Neuronal stem cell (in vitro differentiated cells): Measurements from ENCODE around the gene CSN1S1.

ENCODE experiments used
- DNase-seq: peaks from one replicate; pipeline ENCODE4 v3.0.0-alpha.2; 2013; ENCODE audit warnings: low spot score
- H2AFZ ChIP-seq: one replicate; pipeline ENCODE4 v1.6.1; 2013; ENCODE audit warnings: mild to moderate bottlenecking, low read length, inconsistent platforms
- H2AK5ac ChIP-seq: 2 replicates; pipeline ENCODE4 v1.6.1; 2013; ENCODE audit warnings: low read depth, mild to moderate bottlenecking, inconsistent platforms, low read length, moderate library complexity, mixed read lengths
- H2BK120ac ChIP-seq: 2 replicates; pipeline ENCODE4 v1.6.1; 2013; ENCODE audit warnings: low read depth, mild to moderate bottlenecking, inconsistent platforms, low read length, moderate library complexity, mixed read lengths
- H2BK12ac ChIP-seq: one replicate; pipeline ENCODE4 v1.6.1; 2013; ENCODE audit warnings: low read length, inconsistent platforms
- H2BK15ac ChIP-seq: 2 replicates; pipeline ENCODE4 v1.6.1; 2013; ENCODE audit warnings: mild to moderate bottlenecking, low read length, inconsistent platforms, mixed read lengths
- H2BK5ac ChIP-seq: one replicate; pipeline ENCODE4 v1.6.1; 2013; ENCODE audit warnings: inconsistent platforms, mild to moderate bottlenecking, low read length, moderate library complexity
- H3K14ac ChIP-seq: one replicate; pipeline ENCODE4 v1.6.1; 2013; ENCODE audit warnings: low read length, inconsistent platforms
- H3K18ac ChIP-seq: 2 replicates; pipeline ENCODE4 v1.6.1; 2013; ENCODE audit warnings: low read length, inconsistent platforms
- H3K23ac ChIP-seq: 2 replicates; pipeline ENCODE4 v1.6.1; 2013; ENCODE audit warnings: low read depth, mild to moderate bottlenecking, mixed read lengths, low read length, inconsistent platforms; ENCODE audit not compliant: poor library complexity
- H3K27ac ChIP-seq: replicated peaks from 3 replicates; pipeline ENCODE4 v1.5.1; 2013; ENCODE audit warnings: low read length, inconsistent platforms
- H3K27me3 ChIP-seq, 3 experiments: 2 replicates each; pipeline ENCODE4 v1.6.1; 2013; ENCODE audit warnings: low read length in 3 of 3, mild to moderate bottlenecking in 2 of 3, inconsistent platforms in 1 of 3, low read depth in 1 of 3, mixed read lengths in 1 of 3, moderate library complexity in 1 of 3; ENCODE audit not compliant: control insufficient read depth in 3 of 3, insufficient read depth in 3 of 3
- H3K36me3 ChIP-seq, 2 donors: replicated peaks in 1 of 2; 2 replicates each; pipeline ENCODE4 v1.6.1; 2013; ENCODE audit warnings: low read length in 2 of 2; ENCODE audit not compliant: control insufficient read depth in 2 of 2, insufficient read depth in 2 of 2
- H3K4ac ChIP-seq: 2 replicates; pipeline ENCODE4 v1.6.1; 2013; ENCODE audit warnings: inconsistent platforms, mild to moderate bottlenecking, low read length, moderate library complexity
- H3K4me1 ChIP-seq, 2 donors: 1 replicate in 1 of 2; 2 replicates in 1 of 2; pipeline ENCODE4 v1.6.1; 2013; ENCODE audit warnings: low read length in 2 of 2, low read depth in 1 of 2; ENCODE audit not compliant: control insufficient read depth in 2 of 2, insufficient read depth in 1 of 2
- H3K4me2 ChIP-seq: one replicate; pipeline ENCODE4 v1.6.1; 2013; ENCODE audit warnings: mild to moderate bottlenecking, low read length, inconsistent platforms; ENCODE audit not compliant: insufficient read depth, poor library complexity, severe bottlenecking
- H3K4me3 ChIP-seq, 2 donors: 2 replicates each; pipeline ENCODE4 v1.5.1; 2013; ENCODE audit warnings: low read length in 2 of 2, mild to moderate bottlenecking in 2 of 2, inconsistent platforms in 1 of 2, moderate library complexity in 1 of 2
- H3K79me1 ChIP-seq: one replicate; pipeline ENCODE4 v1.6.1; 2013; ENCODE audit warnings: low read depth, mild to moderate bottlenecking, inconsistent platforms, low read length, moderate library complexity
- H3K9ac ChIP-seq: one replicate; pipeline ENCODE4 v1.6.1; 2013; ENCODE audit warnings: mild to moderate bottlenecking, low read depth, low read length, inconsistent platforms; ENCODE audit not compliant: poor library complexity
- H3K9me3 ChIP-seq, 2 donors: replicated peaks in 1 of 2; 2 replicates each; pipeline versions ENCODE3 to v1.6.1; 2013; ENCODE audit warnings: low read length in 2 of 2, mild to moderate bottlenecking in 2 of 2, inconsistent platforms in 1 of 2, low read depth in 1 of 2, mixed read lengths in 1 of 2, moderate library complexity in 1 of 2; ENCODE audit not compliant: control insufficient read depth in 2 of 2, insufficient read depth in 1 of 2
- H4K8ac ChIP-seq: one replicate; pipeline ENCODE4 v1.6.1; 2013; ENCODE audit warnings: low read depth, mild to moderate bottlenecking, inconsistent platforms, low read length, moderate library complexity
- H4K91ac ChIP-seq: one replicate; pipeline ENCODE4 v1.6.1; 2013; ENCODE audit warnings: low read length, low read depth, mild to moderate bottlenecking, inconsistent platforms; ENCODE audit not compliant: poor library complexity
- WGBS, 2 donors: extraction: QIAGEN DNeasy Blood & Tissue Kit; methylation state at CpG; one replicate each; pipeline ENCODE4 v1.1.7; 2013; ENCODE audit warnings: missing lambda C conversion rate in 2 of 2, mixed read lengths in 1 of 2; ENCODE audit not compliant: insufficient read length in 2 of 2, insufficient replicate concordance in 1 of 2; ENCODE audit errors: extremely low coverage in 2 of 2; 5-methylcytosine and 5-hydroxymethylcytosine counted together

The CSN1S1 gene

DNA sequence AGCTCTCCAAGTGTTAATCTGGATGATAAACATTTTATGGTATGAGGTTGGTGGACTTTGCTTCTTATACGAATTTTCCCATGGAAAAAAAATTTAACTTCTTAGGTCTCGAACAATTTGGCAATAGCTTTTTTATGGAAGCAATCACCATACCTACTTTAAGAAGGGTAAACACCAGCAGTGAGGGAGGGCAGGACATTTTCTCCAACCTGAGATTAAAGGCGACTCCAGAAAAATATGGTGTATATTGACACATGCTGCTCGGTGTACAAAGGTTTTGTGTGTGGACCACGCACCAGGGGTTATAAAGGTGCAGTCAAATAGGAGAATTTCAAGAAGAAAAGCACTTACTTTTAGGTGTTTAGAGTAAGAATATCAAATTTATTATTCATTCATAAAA, 36.7 kb upstream of the CSN1S1 start:
- H2BK120ac ChIP-seq: no peak overlapping the region
- no CpG with 5 or more reads among the region's 5 CpGs for whole genome bisulfite sequencing, 2 donors
- H3K4me2 ChIP-seq: no peak overlapping the region
- H3K4ac ChIP-seq: no peak overlapping the region
- H3K9me3 ChIP-seq: no peaks in the 10 kb centered on the region
- H3K4me1 ChIP-seq: no peaks in the 10 kb centered on the region
- no peak overlapping the region for H3K9ac ChIP-seq
- H2AFZ ChIP-seq: no peak overlapping the region
- no peak overlapping the region for H4K8ac ChIP-seq
- no peaks in the 10 kb centered on the region for H3K79me1 ChIP-seq
- H3K14ac ChIP-seq: no peak overlapping the region
- no peak overlapping the region for H3K18ac ChIP-seq
- no peak overlapping the region for H2BK12ac ChIP-seq
- H3K36me3 ChIP-seq: no peaks in the 10 kb centered on the region
- H2BK15ac ChIP-seq: no peak overlapping the region
- H4K91ac ChIP-seq: no peak overlapping the region
- H3K23ac ChIP-seq: no peak overlapping the region
- H2BK5ac ChIP-seq: no peak overlapping the region
- H3K27me3 ChIP-seq: no peaks in the 10 kb centered on the region
- no peak overlapping the region for H3K27ac ChIP-seq
- H2AK5ac ChIP-seq: no peak overlapping the region
- no peak overlapping the region for H3K4me3 ChIP-seq
- no peak for DNase-seq

DNA sequence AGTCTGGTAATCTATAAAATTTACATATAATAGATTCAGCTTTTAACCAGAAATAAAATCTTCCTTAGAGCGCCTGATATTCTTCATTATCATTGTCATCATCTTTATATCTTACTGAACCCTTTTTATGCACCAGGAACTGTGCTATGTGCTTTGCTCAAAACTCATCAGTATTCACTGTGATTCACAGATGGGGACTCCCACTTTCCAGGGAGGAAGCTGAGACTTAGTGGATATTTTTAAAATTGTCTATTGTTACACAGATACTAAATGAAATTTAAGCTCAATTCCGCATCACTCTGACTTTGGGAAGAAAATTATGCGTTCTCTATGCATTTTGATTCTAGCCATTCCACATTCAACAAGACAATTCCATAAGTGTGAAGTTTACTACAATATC, 36.1 kb upstream of the CSN1S1 start:
- H3K4me1 ChIP-seq: no peaks in the 10 kb centered on the region
- no peak overlapping the region for H3K23ac ChIP-seq
- no peak overlapping the region for H3K9ac ChIP-seq
- no peak overlapping the region for H2BK5ac ChIP-seq
- WGBS, 2 donors: no CpG with 5 or more reads among the region's 3 CpGs
- H4K8ac ChIP-seq: no peak overlapping the region
- H3K9me3 ChIP-seq: no peaks in the 10 kb centered on the region
- no peaks in the 10 kb centered on the region for H3K36me3 ChIP-seq
- no peak overlapping the region for H3K14ac ChIP-seq
- no peak overlapping the region for H3K4ac ChIP-seq
- H3K27ac ChIP-seq: no peak overlapping the region
- H2BK120ac ChIP-seq: no peak overlapping the region
- no peak overlapping the region for H4K91ac ChIP-seq
- H3K79me1 ChIP-seq: no peaks in the 10 kb centered on the region
- no peak overlapping the region for H2BK15ac ChIP-seq
- H3K27me3 ChIP-seq: no peaks in the 10 kb centered on the region
- H3K4me2 ChIP-seq: no peak overlapping the region
- no peak overlapping the region for H2AFZ ChIP-seq
- no peak overlapping the region for H3K18ac ChIP-seq
- DNase-seq: no peak
- H3K4me3 ChIP-seq: no peak overlapping the region
- H2BK12ac ChIP-seq: no peak overlapping the region
- H2AK5ac ChIP-seq: no peak overlapping the region

DNA sequence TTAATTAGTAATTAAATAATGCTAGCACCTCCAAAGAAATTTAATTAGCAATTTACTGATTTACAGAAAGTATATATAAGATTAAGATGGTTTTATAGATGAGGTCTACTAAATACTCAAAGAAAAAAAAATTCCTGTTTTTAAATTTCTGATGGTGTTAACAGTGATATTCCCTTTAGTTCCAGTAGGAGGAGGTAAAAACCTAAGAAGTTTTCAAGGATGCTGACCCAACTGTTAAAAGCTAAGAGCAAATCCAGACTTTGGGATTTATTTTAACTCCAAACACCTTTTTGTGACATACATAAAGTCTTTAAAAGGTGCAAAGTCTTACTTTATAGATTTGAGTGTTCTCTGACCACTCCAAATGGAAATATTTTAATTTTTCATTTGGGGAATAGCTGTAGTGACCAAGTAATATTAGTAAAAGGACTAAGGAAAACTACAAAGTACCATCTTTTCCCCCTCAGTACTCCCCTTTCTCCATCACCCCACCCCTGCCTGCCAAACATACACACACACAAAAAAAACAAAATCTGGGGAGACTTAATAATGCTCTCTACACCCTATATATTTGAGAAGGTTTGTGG, 34.2 kb upstream of the CSN1S1 start:
- no peaks in the 10 kb centered on the region for H3K27me3 ChIP-seq
- no peak overlapping the region for H2BK15ac ChIP-seq
- H3K23ac ChIP-seq: no peak overlapping the region
- H2BK5ac ChIP-seq: no peak overlapping the region
- no peak overlapping the region for H2AFZ ChIP-seq
- H3K9me3 ChIP-seq: no peaks in the 10 kb centered on the region
- peak; percentile 5 for DNase-seq
- H3K4me3 ChIP-seq: no peak overlapping the region
- no peak overlapping the region for H2BK12ac ChIP-seq
- no peak overlapping the region for H3K27ac ChIP-seq
- no peaks in the 10 kb centered on the region for H3K79me1 ChIP-seq
- H4K8ac ChIP-seq: no peak overlapping the region
- H3K9ac ChIP-seq: no peak overlapping the region
- H2BK120ac ChIP-seq: no peak overlapping the region
- H3K4ac ChIP-seq: no peak overlapping the region
- no peak overlapping the region for H4K91ac ChIP-seq
- H3K18ac ChIP-seq: no peak overlapping the region
- H3K4me1 ChIP-seq: no peaks in the 10 kb centered on the region
- no peak overlapping the region for H3K4me2 ChIP-seq
- H2AK5ac ChIP-seq: no peak overlapping the region
- H3K14ac ChIP-seq: no peak overlapping the region
- H3K36me3 ChIP-seq: no peaks in the 10 kb centered on the region

DNA sequence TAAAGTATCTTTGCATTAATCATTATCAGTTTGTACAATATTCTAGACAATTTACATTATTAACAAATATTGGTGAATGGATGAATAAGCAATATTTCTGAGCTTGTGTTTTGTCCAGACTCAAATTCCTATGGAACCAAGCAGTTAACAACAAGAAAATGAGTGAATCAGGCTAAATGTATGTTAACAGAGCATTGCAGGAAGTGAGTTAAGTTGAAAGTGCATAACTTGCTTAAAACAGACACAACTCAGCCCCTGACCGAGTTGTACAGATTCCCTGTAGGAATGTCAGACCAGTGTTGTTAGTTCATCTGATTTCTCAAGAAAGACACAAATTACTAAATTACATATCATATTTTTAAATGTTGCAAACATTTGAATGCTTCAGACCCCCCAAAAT, 23.7 kb upstream of the CSN1S1 start:
- WGBS, 2 donors: no CpG with 5 or more reads among the region's 1 CpG
- Histone ChIP-seq H2BK12ac (no peak overlapping the region), H3K9me3 (no peaks in the 10 kb centered on the region), H2BK5ac (no peak overlapping the region), H3K4ac (no peak overlapping the region), H3K4me2 (no peak overlapping the region), H4K8ac (no peak overlapping the region), H3K36me3 (no peaks in the 10 kb centered on the region), H3K27ac (no peak overlapping the region), H3K27me3 (no peaks in the 10 kb centered on the region), H3K18ac (no peak overlapping the region), H2AFZ (no peak overlapping the region), H3K23ac (no peak overlapping the region), H4K91ac (no peak overlapping the region), H2AK5ac (no peak overlapping the region), H3K4me3 (no peak overlapping the region), H3K14ac (no peak overlapping the region), H3K9ac (no peak overlapping the region), H3K79me1 (no peaks in the 10 kb centered on the region), H3K4me1 (no peaks in the 10 kb centered on the region), H2BK15ac (no peak overlapping the region), H2BK120ac (no peak overlapping the region)
- DNase-seq: no peak
